ENCODE data around the gene MYLK.

The MYLK gene

GRCh38 chr3:123832692-123833397, 51.3 kb downstream of the MYLK start:
- intact Hi-C loops (cut with DNase I), result no loop called here
- DNase-seq, result no peak

GRCh38 chr3:123831420-123831819, 52.7 kb downstream of the MYLK start:
- intact Hi-C loops (cut with DNase I), result no loop called here
- DNase-seq, result no peak

DNA sequence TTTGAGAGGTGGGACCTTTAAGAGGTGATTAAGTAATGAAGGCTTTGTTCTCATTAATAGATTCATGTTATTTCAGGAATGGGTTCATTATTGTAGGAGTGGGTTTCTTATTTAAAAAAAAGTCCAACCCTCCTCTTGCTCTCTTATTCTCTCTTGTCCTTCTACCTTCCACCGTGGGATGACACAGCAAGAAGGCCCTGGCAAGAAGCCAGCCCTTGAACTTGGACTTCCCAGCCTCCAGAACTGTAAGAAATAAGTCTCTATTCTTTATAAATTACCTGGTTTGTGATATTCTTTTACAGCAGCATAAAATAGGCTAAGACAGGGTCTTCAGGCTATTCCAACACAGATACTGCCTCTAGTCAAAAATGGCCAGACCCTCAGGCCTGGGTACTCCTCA, 62.2 kb downstream of the MYLK start:
- no peak for DNase-seq
- intact Hi-C loops (cut with DNase I), result no loop called here

DNA sequence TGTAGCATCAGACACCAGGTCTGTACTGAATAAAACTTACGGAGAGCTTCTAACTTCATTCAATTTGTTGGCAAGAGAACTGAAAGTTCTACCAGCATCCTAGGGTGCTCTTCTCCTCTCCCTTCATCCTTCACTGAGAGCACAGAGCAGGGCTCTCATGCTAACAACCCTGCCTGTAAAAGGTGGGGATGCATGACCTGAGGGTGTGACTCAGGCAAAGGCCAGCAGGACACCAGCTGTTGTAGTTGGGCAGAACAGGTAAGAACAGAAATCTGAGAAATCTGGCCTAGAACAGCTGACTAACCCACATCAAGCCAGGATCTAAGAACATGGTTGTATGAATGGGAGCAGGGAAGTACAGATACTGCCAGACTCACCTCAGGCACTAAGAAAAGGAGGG, 64.2 kb downstream of the MYLK start:
- intact Hi-C loops (cut with DNase I), result no loop called here
- no peak for DNase-seq

GRCh38 chr3:123818921-123819429, 65.2 kb downstream of the MYLK start:
- DNase-seq, result no peak
- intact Hi-C loops (cut with DNase I), result no loop called here

DNA sequence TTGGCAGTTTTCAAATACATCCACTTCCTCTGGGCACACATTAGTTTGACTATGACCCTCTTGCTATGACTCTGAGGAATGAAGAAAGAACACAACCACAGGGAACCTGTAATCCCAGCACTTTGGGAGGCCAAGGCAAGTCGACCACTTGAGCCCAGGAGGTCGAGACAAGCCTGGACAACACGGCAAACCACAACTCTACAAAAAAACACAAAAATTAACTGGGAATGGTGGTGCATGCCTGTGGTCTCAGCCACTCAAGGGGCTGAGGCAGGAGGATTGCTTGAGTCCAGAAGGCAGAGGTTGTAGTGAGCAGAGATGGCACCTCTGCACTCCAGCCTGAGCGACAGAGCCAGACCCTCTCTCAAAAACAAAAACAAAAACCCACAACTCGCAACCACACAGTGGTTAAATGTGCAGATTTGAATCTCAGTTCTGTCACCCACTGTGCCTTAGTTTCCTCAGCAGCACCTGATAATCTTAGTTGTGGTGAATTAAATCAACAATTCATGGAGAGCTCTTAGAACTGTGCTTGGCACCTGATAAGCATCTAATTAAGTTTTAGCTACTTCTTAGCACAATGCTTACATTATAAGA, 65.7 kb downstream of the MYLK start:
- intact Hi-C loops (cut with DNase I), result no loop called here
- no peak for DNase-seq

- no peak for DNase-seq
- intact Hi-C loops (cut with DNase I), result no loop called here
Observed at GRCh38 chr3:123817413-123817812, 66.7 kb downstream of the MYLK start.

GRCh38 chr3:123816673-123817207, 67.4 kb downstream of the MYLK start:
- intact Hi-C loops (cut with DNase I), result no loop called here
- DNase-seq, result no peak

DNA sequence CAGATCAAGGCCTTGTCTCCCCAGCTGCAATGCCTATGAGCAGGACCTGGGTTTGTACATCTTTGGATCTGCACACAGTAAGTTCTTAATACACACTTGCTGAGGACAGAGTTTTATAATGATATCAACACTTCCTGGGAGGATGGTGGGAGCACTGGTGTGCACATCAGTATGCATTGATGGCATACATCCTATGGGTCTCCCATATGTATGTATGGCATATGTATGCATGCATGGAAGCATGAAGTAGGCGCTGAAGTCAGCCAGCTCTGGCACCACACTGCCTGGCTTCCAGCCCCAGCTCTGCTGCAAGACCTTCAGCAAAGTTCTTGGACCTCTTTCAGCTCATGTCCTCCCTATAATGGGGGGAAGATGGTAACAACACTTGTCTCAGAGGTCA, 68.2 kb downstream of the MYLK start:
- intact Hi-C loops (cut with DNase I), result no loop called here
- no peak for DNase-seq

DNA sequence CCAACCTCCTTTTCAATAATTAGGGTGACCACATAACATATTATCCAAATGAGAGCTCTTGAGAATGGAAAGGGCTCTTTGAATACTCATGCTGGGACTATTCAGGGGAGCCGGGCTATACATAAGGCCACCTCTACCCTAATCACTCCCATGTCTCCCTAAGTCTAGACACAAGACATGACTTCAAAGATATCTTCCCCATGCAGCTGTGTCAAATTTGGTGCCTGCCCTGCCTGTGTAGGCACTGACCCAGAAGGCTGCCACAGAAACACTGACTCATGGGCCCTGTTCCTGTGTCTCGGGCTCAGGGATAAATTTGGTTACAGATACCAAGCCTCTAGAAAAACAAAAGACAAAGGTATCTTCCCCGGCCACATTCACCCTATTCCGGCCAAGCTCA, 70.3 kb downstream of the MYLK start:
- DNase-seq, result no peak
- intact Hi-C loops (cut with DNase I), result no loop called here

- intact Hi-C loops (cut with DNase I), result no loop called here
- DNase-seq, result no peak
Observed at GRCh38 chr3:123809597-123809996, 74.5 kb downstream of the MYLK start.

- no peak for DNase-seq
Observed at GRCh38 chr3:123808812-123809211, 75.3 kb downstream of the MYLK start.

DNA sequence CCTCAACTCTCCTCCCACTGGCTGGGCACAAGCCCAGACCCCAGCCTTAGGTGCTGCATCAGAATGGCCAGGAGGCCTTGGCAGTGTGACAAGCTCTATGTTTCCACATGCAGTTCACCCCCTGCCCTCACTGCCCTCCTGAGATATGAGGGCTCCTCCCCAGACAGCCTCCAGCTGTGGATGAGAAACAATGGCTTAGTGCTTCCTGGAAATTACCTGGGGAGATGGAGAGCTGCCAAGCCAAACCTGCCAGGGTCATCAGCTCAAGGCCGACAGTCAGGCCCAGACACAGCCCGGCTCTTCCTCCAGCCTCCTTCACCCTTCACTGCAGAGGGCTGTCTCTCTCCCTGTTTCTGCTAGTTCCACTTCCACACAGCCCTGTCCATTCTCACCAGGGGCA, 76.3 kb downstream of the MYLK start:
- no peak for DNase-seq
- intact Hi-C loops (cut with DNase I), result no loop called here

More at GRCh38 chr3:123808812-123809211, 75.3 kb downstream of the MYLK start:
- intact Hi-C loops (cut with DNase I), result no loop called here

GRCh38 chr3:123805504-123805903, 78.6 kb downstream of the MYLK start:
- intact Hi-C loops (cut with DNase I), result no loop called here
- DNase-seq, result no peak

DNA sequence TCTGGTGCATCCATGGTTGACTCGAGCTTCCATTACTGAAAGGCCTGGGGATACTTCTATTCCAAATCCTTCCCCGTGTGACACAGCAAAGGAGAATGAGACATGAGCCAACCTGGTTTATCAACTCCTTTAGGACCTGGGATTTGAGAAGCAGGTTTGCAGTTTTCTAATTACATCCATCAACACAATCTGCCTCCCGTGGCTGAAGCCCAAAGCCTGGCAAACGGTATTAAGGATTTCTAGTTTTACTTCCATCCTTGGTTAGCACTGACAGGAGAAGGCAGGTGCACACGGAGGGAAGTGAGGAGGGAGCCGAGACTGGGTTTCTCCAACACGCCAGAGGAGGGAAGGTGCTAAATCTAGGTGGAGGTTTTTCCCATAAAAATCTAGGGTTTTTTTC, 79.0 kb downstream of the MYLK start:
- DNase-seq, result no peak
- intact Hi-C loops (cut with DNase I), result no loop called here

DNA sequence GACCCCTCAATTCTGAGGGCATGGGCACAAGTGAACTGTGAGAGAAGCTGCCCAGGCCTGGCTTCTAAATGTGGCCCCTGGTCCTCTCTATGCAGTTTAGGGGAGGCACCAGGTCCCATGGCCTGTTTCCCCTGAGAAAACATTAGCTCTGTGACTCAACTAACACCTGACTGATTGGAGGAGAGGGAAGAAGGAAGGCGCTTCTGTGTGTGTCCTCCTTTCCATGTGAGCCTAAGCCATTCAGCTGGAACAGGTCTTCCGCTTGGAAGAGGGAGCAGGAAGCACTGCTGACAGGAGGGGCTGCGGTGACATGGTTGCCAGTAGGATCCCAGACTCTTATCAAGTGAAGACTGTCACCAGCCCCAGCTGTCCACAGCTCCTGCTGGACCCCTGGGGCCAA, 79.5 kb downstream of the MYLK start:
- intact Hi-C loops (cut with DNase I), result no loop called here

DNA sequence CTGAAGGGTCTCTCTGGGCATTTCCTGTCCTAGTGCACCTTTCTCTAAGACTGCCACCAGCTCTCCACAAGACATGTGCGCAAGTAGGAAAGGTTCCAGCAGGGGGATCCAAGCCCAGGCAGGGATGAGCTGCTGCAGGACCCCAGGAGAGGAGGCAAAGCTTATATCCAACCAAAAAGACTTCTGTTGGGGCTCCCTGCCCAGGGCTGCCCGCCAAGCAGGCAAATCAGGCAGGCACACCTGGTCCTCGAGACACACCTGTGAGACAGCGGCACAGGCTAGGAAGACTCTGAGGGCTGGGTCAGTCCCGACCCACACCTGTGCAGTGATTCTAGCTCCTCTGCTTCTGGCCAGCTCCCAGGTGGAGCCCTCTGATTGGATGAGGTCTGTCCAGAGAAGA, 80.6 kb downstream of the MYLK start:
- intact Hi-C loops (cut with DNase I), result no loop called here
- no peak for DNase-seq

More for the DNA sequence above, 79.5 kb downstream of the MYLK start:
- no peak for DNase-seq

- intact Hi-C loops (cut with DNase I), result no loop called here
- DNase-seq, result no peak
Observed at GRCh38 chr3:123802007-123802625, 82.0 kb downstream of the MYLK start.

GRCh38 chr3:123801474-123801873, 82.7 kb downstream of the MYLK start:
- intact Hi-C loops (cut with DNase I), result no loop called here

DNA sequence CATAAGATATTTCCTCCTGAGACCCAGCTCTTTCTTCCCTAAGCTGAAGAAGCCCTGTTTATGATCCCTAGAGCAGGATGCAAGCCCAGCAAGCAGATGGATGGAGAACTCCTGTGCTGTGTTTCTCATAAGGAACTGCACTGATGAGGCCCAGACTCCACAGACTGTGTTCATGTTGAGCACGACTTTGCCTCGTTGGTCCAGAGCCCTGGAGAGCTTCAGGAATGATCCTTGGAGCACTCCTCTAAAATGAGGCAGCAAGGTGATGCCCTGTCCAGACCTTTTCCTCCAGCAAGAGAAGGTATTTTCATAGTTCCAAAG, 83.8 kb downstream of the MYLK start:
- intact Hi-C loops (cut with DNase I), result no loop called here
- no peak for DNase-seq

More at GRCh38 chr3:123801474-123801873, 82.7 kb downstream of the MYLK start:
- no peak for DNase-seq

DNA sequence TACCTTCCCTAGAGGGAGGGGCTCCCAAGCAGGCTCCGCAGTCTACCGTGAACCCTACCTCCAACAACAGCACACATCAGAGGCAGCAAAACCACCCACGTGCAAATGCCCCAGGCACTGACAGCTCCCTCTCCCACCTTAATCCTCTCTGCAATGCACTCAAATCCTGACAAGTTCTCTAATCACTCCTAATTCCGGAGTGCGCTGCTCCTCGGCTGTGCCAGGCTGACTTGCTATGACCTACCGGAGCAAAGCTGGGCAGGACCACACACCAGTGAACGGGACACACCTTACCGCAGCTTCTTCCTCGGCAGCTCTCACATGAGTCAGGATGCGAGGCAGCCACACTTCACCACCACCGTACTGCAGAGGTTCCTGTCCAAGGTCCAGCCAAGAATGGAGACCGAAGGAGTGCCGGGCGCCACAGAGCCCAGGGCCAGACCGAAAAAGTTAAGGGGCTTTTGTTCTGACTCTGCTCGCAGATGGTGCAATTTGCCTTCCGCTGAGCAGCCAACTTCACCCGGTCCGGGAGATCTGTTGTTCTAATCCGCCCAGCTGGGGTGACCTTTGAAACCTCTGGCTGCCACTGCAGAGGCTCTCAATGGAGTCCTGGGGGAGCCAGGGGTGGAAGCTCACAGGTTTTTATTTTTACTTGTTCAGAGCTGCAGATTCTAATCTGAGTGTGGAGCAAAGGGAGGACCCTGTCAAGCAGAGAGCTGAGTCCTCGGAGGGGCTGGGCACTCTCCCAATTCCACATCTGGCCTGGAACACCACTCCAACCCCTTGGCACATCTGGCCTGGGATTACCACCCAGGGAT, 84.4 kb downstream of the MYLK start:
- intact Hi-C loops (cut with DNase I), result no loop called here

More for the DNA sequence above, 84.4 kb downstream of the MYLK start:
- DNase-seq, result peak in 1 of 10 donors; percentile 18

Data from posterior cingulate gyrus (tissue), 11 donors.